ENCODE data around the gene PRAMEF8. TPM values are rescaled to one million over a fixed set of nuclear protein-coding genes. Genes with fewer than 3 reads are reported as not detected.
"Not testable (repeated sequence)": the region's sequence is repeated elsewhere in the genome, so short reads cannot be mapped to it uniquely, and the experiment has no call there.

The PRAMEF8 gene
- total RNA-seq, 2 donors from 2014 or later: not detected

GRCh38 chr1:13245841-13246553 lies 38.9 kb downstream of the PRAMEF8 start:
- not testable (repeated sequence) for DNase-seq; H3K27ac Mint-ChIP-seq; H3K36me3 Mint-ChIP-seq (ENCODE audit: low read depth); H3K4me1 Mint-ChIP-seq; H3K9me3 ChIP-seq (ENCODE audit: control insufficient read depth, low read length, poor library complexity, severe bottlenecking); ATAC-seq; H3K4me3 Mint-ChIP-seq
- H3K27me3 Mint-ChIP-seq: peaks cover 41% of the 10 kb centered on the region

GRCh38 chr1:13243536-13244263 lies 41.2 kb downstream of the PRAMEF8 start:
- DNase-seq; H3K27ac Mint-ChIP-seq; H3K9me3 ChIP-seq (ENCODE audit: control insufficient read depth, low read length, poor library complexity, severe bottlenecking); H3K36me3 Mint-ChIP-seq (ENCODE audit: low read depth); H3K4me3 Mint-ChIP-seq; H3K4me1 Mint-ChIP-seq; ATAC-seq: not testable (repeated sequence)
- peaks cover 62% of the 10 kb centered on the region for H3K27me3 Mint-ChIP-seq

- H3K9me3 ChIP-seq (ENCODE audit: control insufficient read depth, low read length, poor library complexity, severe bottlenecking); DNase-seq; H3K4me1 Mint-ChIP-seq; ATAC-seq; H3K36me3 Mint-ChIP-seq (ENCODE audit: low read depth); H3K4me3 Mint-ChIP-seq; H3K27ac Mint-ChIP-seq: not testable (repeated sequence)
- H3K27me3 Mint-ChIP-seq: peaks cover 68% of the 10 kb centered on the region
Observed at GRCh38 chr1:13239633-13240032, 45.3 kb downstream of the PRAMEF8 start.

- not testable (repeated sequence) for ATAC-seq; H3K4me1 Mint-ChIP-seq; H3K4me3 Mint-ChIP-seq; H3K36me3 Mint-ChIP-seq (ENCODE audit: low read depth); DNase-seq; H3K27ac Mint-ChIP-seq; H3K9me3 ChIP-seq (ENCODE audit: control insufficient read depth, low read length, poor library complexity, severe bottlenecking)
- H3K27me3 Mint-ChIP-seq: peaks cover 67% of the 10 kb centered on the region
Observed at GRCh38 chr1:13237572-13237971, 47.4 kb downstream of the PRAMEF8 start.

- DNase-seq; H3K4me3 Mint-ChIP-seq; ATAC-seq; H3K36me3 Mint-ChIP-seq (ENCODE audit: low read depth); H3K27ac Mint-ChIP-seq; H3K4me1 Mint-ChIP-seq; H3K9me3 ChIP-seq (ENCODE audit: control insufficient read depth, low read length, poor library complexity, severe bottlenecking): not testable (repeated sequence)
- peaks cover 51% of the 10 kb centered on the region for H3K27me3 Mint-ChIP-seq
Observed at GRCh38 chr1:13234057-13234456, 50.9 kb downstream of the PRAMEF8 start.

- H3K9me3 ChIP-seq (ENCODE audit: control insufficient read depth, low read length, poor library complexity, severe bottlenecking); DNase-seq; H3K4me3 Mint-ChIP-seq; ATAC-seq; H3K4me1 Mint-ChIP-seq; H3K27ac Mint-ChIP-seq; H3K36me3 Mint-ChIP-seq (ENCODE audit: low read depth): not testable (repeated sequence)
- H3K27me3 Mint-ChIP-seq: peaks cover 38% of the 10 kb centered on the region
Observed at GRCh38 chr1:13232056-13232455, 52.9 kb downstream of the PRAMEF8 start.

Other genes starting within 250 kb of the PRAMEF8 start
- gene PRAMEF27, start 228.6 kb downstream of the PRAMEF8 start, total RNA-seq: not detected
- gene HNRNPCL3, start 224.4 kb downstream of the PRAMEF8 start, total RNA-seq: not detected
- not detected for gene PRAMEF25, start 214.4 kb downstream of the PRAMEF8 start, total RNA-seq
- gene HNRNPCL2, start 168.3 kb downstream of the PRAMEF8 start, total RNA-seq: not detected
- not detected for gene PRAMEF26, start 129.1 kb downstream of the PRAMEF8 start, total RNA-seq
- not detected for gene HNRNPCL4, start 119.5 kb downstream of the PRAMEF8 start, total RNA-seq
- gene PRAMEF9, start 113.3 kb downstream of the PRAMEF8 start, total RNA-seq: not detected
- gene PRAMEF13, start 83.7 kb downstream of the PRAMEF8 start, total RNA-seq: not detected
- gene PRAMEF18, start 59.0 kb downstream of the PRAMEF8 start, total RNA-seq: not detected
- not detected for gene PRAMEF5, start 30.9 kb downstream of the PRAMEF8 start, total RNA-seq
- gene PRAMEF33, start 18.4 kb upstream of the PRAMEF8 start, total RNA-seq: not detected
- not detected for gene PRAMEF15, start 30.4 kb upstream of the PRAMEF8 start, total RNA-seq
- not detected for gene PRAMEF14, start 62.0 kb upstream of the PRAMEF8 start, total RNA-seq
- gene PRAMEF19, start 86.8 kb upstream of the PRAMEF8 start, total RNA-seq: not detected
- gene PRAMEF17, start 104.5 kb upstream of the PRAMEF8 start, total RNA-seq: not detected
- gene PRAMEF20, start 125.3 kb upstream of the PRAMEF8 start, total RNA-seq: not detected
- gene LRRC38, start 228.9 kb upstream of the PRAMEF8 start, total RNA-seq: not detected

Data from T-helper 17 cell (primary cell).